Mesothelial cell of epicardium (in vitro differentiated cells): ENCODE data around the gene NLGN1. TPM values are rescaled to one million over a fixed set of nuclear protein-coding genes. Genes with fewer than 3 reads are reported as not detected.

Experiments used
- DNase-seq, 2 experiments: peaks; one replicate each; pipeline ENCODE4 v3.0.0; 2021; ENCODE audit warnings: low spot score in 2 of 2; ENCODE audit not compliant: unreplicated experiment in 2 of 2
- H3K27ac Mint-ChIP-seq: 2 replicates; pipeline ENCODE4 v1.8.0; 2021; ENCODE audit warnings: mixed read lengths
- H3K27me3 Mint-ChIP-seq: 2 replicates; pipeline ENCODE4 v1.8.0; 2021; ENCODE audit warnings: low read depth, mixed read lengths
- H3K36me3 Mint-ChIP-seq: 2 replicates; pipeline ENCODE4 v1.8.0; 2021; ENCODE audit warnings: mixed read lengths
- H3K4me1 Mint-ChIP-seq: 2 replicates; pipeline ENCODE4 v1.8.0; 2021; ENCODE audit warnings: mixed read lengths
- H3K4me3 Mint-ChIP-seq: 2 replicates; pipeline ENCODE4 v1.8.0; 2021; ENCODE audit warnings: mild to moderate bottlenecking, moderate library complexity, mixed read lengths
- H3K9me3 Mint-ChIP-seq: 2 replicates; pipeline ENCODE4 v1.8.0; 2021; ENCODE audit warnings: mixed read lengths
- CTCF ChIP-seq: fragments of 200-600 bp; sonication (generic); IDR thresholded peaks from one replicate; pipeline ENCODE4 v1.5.0; 2021; ENCODE audit warnings: antibody characterized with exemption; ENCODE audit not compliant: unreplicated experiment
- total RNA-seq: library from RNA; stranded (reverse); gene quantifications from 3 replicates; pipeline ENCODE4 v1.2.1, GENCODE V29; 2021

NLGN1 gene
- total RNA-seq, 1 donor from 2014 or later, result 4.2 TPM

- Mint-ChIP-seq H3K4me3 (no peak overlapping the region), H3K27ac (no peak overlapping the region), H3K36me3 (no peaks in the 10 kb centered on the region), H3K27me3 (no peaks in the 10 kb centered on the region), H3K4me1 (no peaks in the 10 kb centered on the region), H3K9me3 (peaks cover 4% of the 10 kb centered on the region)
- no peak for DNase-seq
- no peak for TF ChIP-seq CTCF
Observed at GRCh38 chr3:173635826-173636225, 238.3 kb downstream of the NLGN1 start.

GRCh38 chr3:173639098-173639497, 241.6 kb downstream of the NLGN1 start:
- DNase-seq, result no peak
- no peak for TF ChIP-seq CTCF
- Mint-ChIP-seq H3K4me1 (no peaks in the 10 kb centered on the region), H3K4me3 (no peak overlapping the region), H3K27ac (no peak overlapping the region), H3K27me3 (no peaks in the 10 kb centered on the region), H3K36me3 (no peaks in the 10 kb centered on the region), H3K9me3 (peaks cover 4% of the 10 kb centered on the region)

- Mint-ChIP-seq H3K36me3 (no peaks in the 10 kb centered on the region), H3K9me3 (peaks cover 4% of the 10 kb centered on the region), H3K4me3 (no peak overlapping the region), H3K27me3 (no peaks in the 10 kb centered on the region), H3K4me1 (no peaks in the 10 kb centered on the region), H3K27ac (no peak overlapping the region)
- DNase-seq, result no peak
- TF ChIP-seq CTCF, result no peak
Observed at GRCh38 chr3:173641696-173642095, 244.2 kb downstream of the NLGN1 start.

GRCh38 chr3:173644086-173645082, 246.8 kb downstream of the NLGN1 start:
- no peak for DNase-seq
- H3K27ac Mint-ChIP-seq, result no peak overlapping the region
- H3K9me3 Mint-ChIP-seq, result peaks cover 4% of the 10 kb centered on the region
- no peaks in the 10 kb centered on the region for H3K27me3 Mint-ChIP-seq
- TF ChIP-seq CTCF, result no peak
- H3K36me3 Mint-ChIP-seq, result no peaks in the 10 kb centered on the region
- H3K4me3 Mint-ChIP-seq, result no peak overlapping the region
- H3K4me1 Mint-ChIP-seq, result no peaks in the 10 kb centered on the region

GRCh38 chr3:173650596-173650995, 253.1 kb downstream of the NLGN1 start:
- Mint-ChIP-seq H3K27me3 (no peaks in the 10 kb centered on the region), H3K27ac (no peak overlapping the region), H3K9me3 (peaks cover 6% of the 10 kb centered on the region), H3K4me3 (no peak overlapping the region), H3K4me1 (no peaks in the 10 kb centered on the region), H3K36me3 (no peaks in the 10 kb centered on the region)
- TF ChIP-seq CTCF, result no peak
- DNase-seq, result no peak
